ENCODE measurements around the gene NETO2.
"Not testable (repeated sequence)": the region's sequence is repeated elsewhere in the genome, so short reads cannot be mapped to it uniquely, and the experiment has no call there.

The NETO2 gene

DNA sequence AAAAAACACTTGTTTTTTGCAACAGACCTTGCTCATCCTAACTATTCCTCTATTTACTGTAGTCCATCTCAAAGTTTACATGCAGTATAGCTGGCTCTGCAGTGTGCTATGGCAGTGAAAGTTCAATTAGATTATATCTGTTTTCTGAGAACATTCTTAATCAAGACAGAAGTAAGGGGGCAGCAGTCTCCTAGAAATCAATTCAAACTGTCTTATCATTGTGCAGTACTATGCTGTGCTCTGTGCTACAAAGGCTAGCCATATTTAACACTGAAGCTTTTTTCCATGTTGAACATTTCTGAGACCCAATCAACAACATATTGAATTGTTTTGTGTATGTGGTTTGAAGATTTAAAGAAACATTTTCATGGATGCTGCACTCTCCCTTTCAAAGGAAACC is 11.4 kb downstream of the NETO2 start:
- DNase-seq = no peak

DNA sequence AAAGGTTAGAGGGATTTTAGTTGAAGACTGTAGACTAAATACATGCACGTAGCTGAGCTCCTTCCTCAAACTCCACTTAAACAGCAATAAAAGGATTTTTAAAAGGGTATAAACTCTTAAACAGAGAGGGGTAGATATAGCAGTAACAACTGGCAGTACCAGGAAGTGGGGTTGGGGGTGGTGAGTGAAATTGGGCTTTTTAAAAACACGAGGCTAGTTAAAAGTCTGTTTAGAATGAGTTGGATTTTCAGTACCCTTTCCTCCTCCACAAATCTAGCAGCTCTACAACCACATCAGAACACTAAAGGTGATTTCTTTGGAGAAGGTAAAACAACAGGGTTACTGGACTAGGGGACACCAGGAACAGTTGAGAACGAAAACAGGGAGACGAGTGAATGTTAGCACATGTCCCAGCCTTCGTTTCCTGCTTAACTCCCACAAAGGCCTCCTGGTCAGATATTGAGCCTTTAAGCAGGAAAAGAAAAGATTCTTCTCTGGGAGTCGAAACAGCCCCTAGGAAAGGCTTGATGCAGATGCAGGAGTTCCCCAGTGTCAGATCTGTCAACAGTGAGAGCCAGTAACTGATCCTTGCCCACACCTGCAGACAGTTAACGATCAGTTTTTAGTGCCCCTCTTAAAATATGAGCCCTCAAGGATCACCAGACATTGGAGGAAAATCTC is 13.8 kb downstream of the NETO2 start:
- no peak for DNase-seq

DNA sequence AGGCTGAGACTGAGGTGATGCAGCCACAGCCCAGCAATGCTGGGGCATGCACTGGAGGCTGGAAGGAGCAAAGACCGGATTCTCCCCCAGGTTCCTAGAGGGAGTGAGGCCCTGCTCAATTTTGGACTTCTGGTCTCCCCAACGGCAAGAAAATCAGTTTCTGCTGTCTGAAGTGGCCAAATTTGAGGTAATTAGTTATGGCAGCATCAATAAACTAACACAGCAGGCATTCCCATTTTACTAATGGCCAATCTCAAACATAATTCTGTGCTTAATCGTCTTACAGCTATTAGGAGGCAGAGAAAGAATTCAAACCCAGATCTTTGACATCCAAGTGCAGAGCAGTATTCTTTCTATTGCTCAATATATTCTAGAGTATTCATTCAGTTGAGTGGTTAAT is 16.2 kb downstream of the NETO2 start:
- no peak for DNase-seq

GRCh38 chr16:47125757-47126156 is 18.0 kb downstream of the NETO2 start:
- DNase-seq = no peak

DNA sequence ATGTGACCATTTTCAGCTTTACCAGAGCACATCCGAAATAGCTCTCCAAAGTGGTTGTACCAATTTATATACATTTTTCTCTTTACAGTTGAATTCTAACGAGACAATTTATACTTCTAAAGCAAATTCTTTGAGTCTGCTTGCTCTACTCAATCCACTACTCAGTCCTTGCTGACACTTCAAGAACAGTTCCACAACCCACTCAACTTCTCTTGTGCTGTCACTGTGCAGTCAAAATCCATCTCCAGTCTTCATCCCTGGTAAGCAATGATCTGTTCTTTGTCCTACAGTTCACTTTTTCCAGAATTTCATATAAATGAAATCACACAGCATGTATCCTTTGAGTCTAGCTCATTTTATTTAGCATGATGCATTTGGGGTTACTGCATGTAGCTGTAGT is 30.6 kb downstream of the NETO2 start:
- DNase-seq = no peak

- no peak for DNase-seq
Measured at GRCh38 chr16:47110939-47111338, 32.8 kb downstream of the NETO2 start.

DNA sequence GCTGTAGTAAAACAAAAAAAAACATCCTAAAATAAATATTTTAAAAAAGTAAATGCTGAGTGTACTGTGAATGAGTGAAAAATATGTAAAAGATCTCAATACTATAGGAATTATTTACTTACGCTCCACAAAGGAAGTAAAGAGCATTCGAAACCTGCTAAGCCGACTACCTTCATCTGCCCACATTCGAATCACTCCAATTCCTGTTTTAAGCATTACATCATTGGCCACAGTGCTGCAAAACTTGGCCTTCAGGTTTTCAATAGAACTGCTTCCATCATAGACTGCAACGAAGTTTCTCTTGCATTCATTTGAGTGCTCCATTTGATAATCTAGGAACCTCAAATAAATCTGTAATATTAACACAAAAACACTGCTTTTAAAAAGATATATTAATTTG is 34.4 kb downstream of the NETO2 start:
- DNase-seq = no peak

- DNase-seq = not testable (repeated sequence)
Measured at GRCh38 chr16:47102921-47103320, 40.8 kb downstream of the NETO2 start.

GRCh38 chr16:47097154-47097553 is 46.6 kb downstream of the NETO2 start:
- DNase-seq = not testable (repeated sequence)

- no peak for DNase-seq
Measured at GRCh38 chr16:47096297-47096696, 47.4 kb downstream of the NETO2 start.

- no peak for DNase-seq
Measured at GRCh38 chr16:47084198-47084597, 59.5 kb downstream of the NETO2 start.

DNA sequence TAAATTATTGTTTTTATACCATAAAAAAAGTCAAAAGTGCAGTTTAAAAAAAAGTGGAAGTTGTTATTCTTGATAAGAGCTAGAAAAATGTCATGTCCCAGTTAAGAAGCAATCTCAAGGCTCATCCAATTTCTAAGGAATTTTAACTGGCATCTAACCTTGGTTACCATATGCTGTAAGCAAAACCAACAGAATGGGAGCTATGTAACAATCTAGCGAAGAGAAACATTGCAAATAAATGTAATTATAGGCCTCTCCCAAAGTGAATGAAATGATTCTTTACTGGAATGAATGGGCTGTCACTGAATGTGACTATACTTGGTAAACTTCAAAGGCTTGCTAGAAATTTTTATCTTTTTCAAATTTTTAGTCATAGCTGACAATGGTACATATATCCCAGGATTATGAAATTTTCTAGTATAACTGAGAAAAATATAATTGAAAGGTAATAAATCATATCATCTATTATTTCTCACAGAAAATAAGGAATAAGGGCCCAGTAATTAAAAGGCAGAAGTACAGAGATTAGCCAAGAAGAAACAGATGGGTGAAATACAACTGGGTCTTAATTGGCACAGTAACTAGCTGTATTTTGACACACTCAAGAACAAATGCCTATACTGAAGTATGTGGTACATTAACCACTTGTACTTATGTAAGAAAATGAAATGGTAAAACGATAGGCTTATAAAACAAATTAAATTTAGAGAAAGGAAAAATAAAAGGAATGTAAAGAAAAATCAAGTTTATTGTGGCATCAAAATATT is 61.5 kb downstream of the NETO2 start:
- DNase-seq = no peak

GRCh38 chr16:47081115-47081514 is 62.6 kb downstream of the NETO2 start:
- DNase-seq = no peak

GRCh38 chr16:47079860-47080259 is 63.9 kb downstream of the NETO2 start:
- DNase-seq = no peak

DNA sequence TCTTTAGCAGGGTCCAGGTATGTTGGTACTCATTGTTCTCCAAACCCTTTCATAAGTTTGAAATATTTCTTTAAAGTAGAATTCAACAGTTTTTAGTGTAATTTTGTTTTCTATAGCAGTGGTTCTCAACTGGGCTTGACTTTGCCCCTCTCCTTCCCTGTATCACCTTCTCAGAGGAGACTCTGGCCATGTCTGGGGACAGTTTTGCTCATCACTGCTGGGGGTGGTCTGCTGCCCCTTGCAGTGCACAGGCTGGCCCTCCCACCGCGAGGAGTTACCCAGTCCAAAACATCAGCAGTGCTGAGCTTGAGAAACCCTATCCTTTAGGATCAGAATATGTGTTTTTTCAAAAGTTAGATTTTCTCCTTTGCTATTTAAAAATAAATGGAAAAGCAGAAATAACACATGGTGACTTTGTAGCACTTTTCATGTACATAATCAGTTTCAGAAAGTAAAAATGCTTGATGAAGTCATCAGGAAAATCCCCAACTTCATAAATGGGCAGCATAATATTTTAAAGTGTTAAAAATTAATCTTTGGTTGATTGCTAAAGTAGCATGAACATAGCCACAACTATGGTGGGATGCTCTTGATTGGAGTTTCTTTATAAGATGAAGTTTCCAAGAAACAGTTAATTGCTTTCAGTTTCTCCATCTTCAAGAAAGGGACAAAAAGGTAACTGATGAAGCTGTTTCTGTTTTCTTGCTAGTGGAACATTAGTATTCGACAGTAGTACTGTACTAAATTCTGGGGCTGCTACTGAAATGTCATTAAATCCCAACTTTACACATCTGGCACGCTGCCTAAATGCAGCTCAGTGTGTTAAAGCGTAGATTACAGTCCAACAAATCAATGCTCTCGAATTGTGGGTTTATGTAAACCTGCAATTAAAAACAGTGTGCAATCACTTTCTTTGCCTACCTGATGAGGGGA is 70.3 kb downstream of the NETO2 start:
- DNase-seq = peak; percentile 16

DNA sequence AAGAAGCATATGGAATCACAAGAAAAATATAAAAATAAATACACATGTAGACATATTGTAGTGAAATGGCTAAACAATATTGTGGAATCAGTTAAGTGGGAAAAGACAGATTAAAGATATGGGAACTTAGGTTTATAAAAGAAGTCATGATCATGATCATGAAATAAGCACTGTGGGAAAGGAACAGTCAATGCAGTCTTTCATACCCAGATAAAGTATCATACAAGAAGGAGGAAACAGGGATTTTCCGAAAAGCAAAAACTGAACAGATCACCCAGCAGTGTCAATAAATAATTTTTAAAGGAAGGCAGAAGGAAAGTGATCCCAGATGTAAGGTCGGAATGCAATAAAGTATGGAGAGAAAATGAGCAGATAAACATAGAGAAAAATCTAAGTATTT is 71.6 kb downstream of the NETO2 start:
- no peak for DNase-seq

- DNase-seq = no peak
Measured at GRCh38 chr16:47069841-47070584, 73.7 kb downstream of the NETO2 start.

- no peak for DNase-seq
Measured at GRCh38 chr16:47069313-47069712, 74.4 kb downstream of the NETO2 start.

DNA sequence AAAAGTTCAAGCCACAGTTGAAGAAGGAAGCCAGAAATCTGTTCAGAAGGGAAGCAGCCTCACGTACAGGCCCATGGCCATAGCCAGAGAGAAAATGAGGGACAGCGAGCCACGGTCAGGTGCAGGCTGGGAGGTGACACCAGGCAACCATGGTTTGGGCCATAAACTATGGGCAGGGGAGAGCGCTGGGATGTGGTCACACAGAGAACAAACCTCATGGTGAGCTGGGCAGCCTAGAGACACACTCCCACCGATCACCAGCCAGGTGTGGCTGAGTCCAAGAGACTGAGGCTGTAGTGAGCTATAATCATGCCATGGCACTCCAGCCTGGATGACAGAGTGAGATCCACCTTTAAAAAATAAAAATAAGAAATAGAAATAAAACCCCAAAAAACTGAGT is 76.5 kb downstream of the NETO2 start:
- peak; percentile 7 for DNase-seq

- peak; percentile 71 for DNase-seq
Measured at GRCh38 chr16:47065766-47066688, 77.7 kb downstream of the NETO2 start.

- DNase-seq = no peak
Measured at GRCh38 chr16:47064775-47065174, 79.0 kb downstream of the NETO2 start.

Data from NCI-H146 (cell line).